ENCODE measurements around the gene RPE65.
"Not testable (repeated sequence)": the region's sequence is repeated elsewhere in the genome, so short reads cannot be mapped to it uniquely, and the experiment has no call there.

The RPE65 gene

DNA sequence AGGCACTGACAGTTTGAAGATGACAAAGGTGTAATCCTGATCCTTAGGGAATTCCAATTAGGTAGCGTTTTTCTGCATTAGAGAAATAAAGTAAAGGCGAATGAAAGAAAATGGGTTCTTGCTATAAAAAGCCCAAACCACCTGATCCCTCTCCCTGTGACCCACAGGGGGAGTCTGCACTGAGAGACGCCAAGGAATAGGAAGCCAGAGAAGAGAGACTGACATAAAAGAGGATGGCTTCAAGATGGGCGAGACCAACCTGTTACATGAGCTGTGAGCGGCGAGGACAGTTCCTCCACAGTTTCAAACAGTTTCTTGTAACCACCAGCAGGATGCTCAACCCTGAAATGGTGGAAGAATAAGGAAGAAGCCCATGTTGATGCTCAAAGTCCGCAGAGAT lies 1.4 kb downstream of the RPE65 start:
- DNase-seq = no peak

DNA sequence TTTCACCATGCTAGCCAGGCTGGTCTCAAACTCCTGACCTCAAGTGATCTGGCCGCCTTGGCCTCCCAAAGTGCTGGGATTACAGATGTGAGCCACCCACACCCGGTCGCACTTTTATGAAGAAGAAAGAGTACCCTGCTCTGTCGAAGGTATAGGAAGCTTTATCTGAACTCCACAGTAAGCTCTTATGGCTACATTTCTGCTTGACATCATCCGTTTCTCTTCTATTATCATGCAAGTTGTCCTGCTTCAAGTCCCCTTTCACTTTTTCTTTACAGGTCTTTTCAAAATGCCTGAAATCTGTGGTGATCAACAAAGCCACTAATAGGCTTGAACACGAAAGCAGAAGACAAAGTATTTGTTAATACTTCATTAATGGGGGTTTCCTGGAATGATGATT lies 4.0 kb downstream of the RPE65 start:
- no peak for DNase-seq

DNA sequence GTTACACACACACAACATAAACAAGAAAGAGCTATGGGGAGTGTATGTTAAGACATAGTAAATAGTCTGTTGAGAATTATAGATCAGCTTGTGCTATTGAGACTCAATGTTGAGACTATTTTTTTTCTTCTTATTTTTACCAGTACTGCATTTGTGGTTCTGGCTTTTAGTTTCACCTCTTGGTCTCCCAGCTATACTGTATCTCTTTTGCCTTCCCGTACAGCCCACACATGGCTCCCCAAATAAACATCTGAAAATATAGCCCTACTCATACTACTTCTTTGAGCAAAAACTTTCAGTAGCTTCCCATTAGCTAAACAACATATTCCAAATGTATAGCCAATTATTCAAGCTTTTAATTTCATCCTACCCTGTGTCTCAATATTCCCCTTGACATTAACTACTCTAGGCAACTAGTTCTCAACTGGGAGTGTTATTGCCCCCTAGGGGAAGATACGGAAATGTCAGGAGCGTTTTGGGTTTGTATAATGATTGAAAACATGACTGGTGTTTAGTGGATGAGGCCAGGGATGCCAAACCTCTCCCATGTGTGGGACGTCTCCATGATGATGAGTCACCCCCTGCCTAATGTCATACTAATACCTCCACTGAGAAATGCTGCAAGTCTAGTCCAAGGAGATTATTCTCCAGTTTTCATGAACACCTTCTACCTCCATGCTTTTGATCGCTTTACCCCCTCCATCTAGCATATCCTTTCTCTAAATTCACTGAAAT lies 6.8 kb downstream of the RPE65 start:
- peak; percentile 16 for DNase-seq

DNA sequence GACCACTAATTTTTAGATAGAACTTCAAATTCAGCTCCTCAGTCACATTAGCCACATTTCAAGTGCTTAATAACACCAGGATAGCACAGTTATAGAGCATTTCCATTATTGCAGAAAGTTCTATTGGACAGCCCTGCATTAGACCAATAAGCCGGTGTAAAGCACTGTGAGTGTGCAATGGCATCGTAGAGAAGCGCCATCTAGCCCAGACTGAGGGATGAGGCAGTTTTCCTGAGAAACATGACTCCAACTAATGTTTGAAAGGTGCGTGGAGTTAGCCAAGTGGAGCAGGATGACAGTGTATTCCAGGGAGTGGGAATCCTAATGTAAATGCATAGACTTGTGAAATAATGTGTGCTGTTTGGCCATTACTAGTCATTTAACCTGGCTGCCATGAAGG lies 7.7 kb downstream of the RPE65 start:
- no peak for DNase-seq

DNA sequence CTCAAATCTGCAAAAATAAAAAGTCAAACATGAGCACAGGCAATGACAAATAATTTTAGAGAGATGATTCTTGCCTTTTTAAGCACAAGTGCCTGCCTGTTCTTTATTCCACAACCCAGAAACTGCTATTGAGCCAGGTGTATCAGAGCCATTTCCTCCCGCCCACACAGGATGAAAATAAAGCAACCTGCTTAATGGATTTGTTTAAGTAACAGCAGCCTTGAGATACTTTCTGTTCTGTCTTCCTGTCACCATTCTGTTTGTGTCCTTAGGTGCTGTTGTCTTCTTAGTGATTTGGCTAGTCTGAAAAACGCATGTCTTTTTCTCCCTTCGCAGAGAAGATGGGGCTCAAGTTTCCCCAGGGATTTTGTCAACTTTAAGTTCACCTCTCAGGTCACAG lies 11.4 kb downstream of the RPE65 start:
- no peak for DNase-seq

DNA sequence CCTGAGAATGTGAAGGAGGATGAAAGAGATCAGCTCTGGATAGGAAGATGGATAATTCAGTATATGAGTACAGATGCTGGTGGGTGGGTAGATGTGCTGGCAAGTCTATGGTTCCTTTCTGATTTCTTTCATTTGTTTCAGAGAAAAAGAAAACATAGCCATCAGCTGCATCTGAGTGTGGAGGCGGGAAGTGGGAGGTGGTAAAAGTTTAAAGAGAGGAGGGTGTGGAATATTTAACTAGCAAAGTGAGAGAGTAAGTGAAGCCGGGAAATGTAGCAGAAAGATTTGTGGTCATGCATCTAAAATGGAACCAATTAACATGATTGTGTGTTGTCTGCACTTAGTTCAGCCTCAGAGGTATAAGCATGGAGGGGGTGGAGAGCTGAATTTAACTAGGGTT lies 16.4 kb downstream of the RPE65 start:
- no peak for DNase-seq

DNA sequence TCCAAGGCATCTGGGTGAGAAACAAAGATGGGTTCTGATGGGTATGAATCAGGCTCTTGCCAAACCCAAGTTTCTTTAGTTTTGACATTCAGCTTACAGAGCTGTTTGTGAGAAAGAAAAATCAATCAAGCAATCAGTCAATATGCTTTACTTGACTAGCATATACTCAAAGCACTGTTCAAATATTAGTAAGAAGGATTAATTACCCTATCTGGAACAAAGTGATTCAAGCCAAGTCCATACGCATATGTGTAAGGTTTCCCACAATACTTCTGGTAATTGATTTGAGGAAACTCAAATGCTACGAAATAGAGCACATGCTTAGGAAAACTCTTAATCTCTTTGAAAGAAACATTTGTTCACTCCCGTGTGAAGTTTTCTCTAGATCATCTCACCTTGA lies 18.7 kb downstream of the RPE65 start:
- no peak for DNase-seq

DNA sequence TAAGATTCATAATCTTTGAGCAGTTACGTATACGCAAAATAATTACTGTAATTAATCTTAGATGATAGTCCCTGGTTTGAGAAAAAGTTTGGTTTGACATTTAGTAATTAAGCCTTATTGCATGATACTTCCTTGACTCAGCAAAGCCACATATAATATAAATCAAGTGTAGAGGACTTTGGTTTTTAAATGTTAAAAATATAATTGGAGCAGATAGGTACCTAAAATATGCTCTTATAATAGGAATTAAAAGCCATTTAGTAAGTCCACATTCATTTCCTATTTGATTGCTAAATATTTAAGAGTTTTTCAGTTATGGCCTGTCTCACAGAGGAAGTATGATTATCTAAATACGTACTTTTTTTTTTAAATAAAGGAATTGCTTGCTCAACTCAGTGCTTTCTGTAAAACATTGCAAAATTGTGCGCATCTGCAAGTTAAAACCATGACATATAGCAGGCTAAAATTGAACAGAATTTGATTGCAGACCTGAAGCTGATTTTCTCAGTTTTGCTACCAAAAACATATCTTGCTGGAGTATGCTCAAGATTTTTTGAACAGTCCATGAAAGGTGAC lies 20.4 kb downstream of the RPE65 start:
- DNase-seq = no peak

DNA sequence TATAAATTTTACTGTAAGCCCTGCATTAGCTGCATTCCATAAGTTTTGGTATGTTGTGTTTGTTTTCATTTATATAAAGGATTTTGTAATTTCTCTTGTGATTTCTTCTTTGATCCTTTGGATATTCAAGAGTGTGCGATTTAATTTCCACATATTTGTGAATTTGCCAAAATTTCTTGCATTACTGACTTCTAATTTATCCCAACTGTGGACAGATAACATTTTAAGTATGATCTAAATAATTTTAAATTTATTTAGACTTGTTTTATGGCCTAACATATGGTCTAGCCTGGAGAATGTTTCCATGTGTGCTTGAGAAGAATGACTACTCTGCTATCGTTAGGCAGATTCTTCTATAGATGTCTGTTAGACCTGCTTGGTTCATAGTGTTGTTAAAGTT lies 23.2 kb downstream of the RPE65 start:
- DNase-seq = no peak

DNA sequence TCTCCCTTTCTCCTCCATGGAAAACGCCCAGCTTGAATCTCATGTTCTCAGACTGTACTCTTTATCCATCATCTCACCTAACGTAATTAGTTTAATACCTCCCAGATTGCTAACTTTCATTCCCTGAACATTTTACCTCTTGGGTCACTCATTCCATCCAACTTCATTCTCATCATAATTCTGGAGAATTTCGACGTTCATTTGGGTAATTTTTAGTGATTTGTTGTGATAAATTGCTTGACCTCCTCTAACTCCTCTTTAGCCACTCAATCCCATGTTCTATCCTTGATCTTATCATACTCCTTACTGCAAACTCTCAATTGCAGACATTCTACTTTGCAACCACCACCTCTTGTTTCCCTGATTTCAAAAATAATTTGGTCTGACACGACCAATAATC lies 28.4 kb downstream of the RPE65 start:
- DNase-seq = no peak

DNA sequence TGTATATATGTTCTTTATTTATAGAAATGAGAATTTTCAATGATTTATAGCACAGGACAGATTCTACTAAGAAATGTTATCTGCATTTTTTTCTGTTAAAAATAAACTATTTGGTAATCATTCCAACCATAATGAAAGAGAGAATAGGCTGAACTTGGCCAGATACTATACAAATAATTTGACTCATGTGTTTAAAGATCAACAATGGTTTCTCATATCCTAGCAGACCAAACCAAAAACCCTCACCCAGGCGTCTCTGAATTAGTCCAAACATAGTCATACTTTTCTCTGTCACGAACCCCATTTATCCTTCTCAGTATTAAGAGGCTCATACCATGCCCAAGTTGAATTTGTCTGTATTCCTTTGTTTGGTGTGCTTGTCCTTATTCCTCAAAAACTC lies 40.3 kb downstream of the RPE65 start:
- no peak for DNase-seq

DNA sequence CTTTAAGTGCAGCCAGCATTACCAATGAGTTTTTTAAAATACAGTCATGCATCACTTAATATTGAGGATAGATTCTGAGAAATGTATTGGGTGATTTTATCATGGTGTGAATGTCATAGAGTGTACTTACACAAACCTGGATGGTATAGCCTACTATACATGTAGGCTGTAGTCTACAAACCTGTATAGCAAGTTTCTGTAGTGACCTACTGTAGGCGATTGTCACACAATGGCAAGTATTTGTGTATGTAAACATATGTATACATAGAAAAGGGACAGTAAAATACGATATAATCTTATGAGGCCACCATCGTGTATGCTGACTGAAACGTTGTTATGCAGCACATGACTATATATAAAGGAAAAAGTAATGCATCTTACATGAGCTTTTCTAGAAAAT lies 48.2 kb downstream of the RPE65 start:
- DNase-seq = no peak

DNA sequence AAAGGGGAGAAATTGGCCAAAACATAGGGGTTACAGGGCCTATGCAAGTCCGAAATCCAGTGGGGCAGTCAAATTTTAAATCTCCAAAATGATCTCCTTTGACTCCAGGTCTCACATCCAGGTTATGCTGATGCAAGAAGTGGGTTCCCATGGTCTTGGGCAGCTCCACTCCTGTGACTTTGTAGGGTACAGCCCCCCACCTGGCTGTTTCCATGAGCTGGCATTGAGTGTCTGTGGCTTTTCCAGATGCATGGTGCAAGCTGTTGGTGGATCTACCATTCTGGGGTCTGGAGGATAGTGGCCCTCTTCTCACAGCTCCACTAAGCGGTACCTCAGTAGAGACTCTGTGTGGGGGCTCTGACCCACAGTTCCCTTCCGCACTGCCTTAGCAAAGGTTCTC lies 54.2 kb downstream of the RPE65 start:
- not testable (repeated sequence) for DNase-seq

DNA sequence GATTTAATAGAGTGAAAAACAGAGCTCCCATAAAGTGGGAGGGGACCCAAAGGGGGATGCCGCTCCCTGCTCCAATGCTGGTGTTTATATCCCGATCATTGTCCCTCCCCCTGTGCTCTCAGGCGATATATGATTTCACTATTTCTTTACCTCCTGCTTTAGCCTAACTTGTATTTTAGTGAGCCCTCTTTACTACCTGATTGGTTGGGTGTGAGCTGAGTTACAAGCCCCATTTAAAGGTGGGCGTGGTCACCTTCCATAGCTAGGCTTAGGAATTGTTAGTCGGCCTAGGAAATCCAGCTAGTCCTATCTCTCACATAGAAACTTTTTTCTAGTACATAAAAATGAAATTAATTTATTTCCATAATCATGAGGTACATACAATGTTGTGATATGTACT lies 57.3 kb downstream of the RPE65 start:
- DNase-seq = not testable (repeated sequence)

DNA sequence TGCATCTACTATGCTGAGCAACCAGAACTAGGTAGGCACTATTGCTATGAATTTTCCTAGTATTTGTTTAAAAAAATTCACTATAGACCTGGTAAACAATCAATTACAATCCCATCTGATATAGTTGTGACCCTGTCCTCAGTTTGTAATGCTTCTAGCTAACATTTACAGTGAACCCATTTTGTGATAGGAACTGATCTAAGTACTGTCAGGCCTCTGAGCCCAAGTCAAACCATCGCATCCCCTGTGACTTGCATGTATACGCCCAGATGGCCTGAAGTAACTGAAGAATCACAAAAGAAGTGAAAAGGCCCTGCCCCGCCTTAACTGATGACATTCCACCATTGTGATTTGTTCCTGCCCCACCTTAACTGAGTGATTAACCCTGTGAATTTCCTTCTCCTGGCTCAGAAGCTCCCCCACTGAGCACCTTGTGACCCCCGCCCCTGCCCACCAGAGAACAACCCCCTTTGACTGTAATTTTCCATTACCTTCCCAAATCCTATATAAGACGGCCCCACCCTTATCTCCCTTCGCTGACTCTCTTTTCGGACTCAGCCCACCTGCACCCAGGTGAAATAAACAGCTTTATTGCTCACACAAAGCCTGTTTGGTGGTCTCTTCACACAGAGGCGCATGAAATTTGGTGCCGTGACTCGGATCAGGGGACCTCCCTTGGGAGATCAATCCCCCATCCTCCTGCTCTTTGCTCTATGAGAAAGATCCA lies 63.8 kb downstream of the RPE65 start:
- DNase-seq = not testable (repeated sequence)

DNA sequence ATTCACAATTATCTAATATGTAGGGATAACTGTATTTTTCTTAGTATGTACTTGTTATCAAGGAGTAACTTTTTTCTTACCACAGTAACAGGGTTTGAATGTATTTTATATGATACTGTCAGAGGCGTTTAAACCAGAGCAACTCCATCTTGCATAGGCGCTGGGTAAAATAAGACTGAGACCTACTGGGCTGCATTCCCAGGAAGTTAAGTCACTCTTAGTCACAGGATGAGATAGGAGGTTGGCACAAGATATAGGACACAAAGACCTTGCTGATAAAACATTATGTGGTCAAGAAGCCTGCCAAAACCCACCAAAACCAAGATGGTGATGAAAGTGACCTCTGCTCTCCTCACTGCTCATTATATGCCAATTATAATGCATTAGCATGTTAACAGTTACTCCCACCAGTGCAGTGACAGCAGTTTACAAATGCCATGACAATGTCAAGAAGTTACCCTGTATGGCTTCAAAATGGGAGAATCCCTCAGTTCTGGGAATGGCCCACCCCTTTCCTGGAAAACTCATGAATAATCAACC lies 64.8 kb downstream of the RPE65 start:
- no peak for DNase-seq

DNA sequence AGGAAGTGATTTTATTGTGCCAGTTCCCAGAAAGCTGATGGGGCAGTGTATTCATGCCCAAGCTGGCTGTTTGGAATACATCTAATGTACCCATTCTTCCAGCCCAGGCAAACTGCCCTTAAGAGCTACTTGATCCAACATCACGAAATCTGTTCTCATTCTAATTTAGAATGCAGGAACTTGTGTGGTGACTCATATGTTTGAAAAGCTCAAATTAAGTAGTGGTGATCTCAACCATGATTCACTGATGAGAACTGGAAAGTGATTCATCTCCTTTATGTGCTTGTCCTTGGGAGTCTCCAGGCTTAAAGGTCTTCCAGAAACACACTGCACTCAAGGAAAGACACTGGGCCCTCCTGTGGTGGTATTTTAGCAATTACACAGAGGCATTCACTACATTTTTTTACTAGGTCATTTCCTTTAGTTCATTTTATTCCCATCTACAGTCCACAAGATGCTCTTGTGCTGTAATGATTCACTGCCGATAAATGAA lies 65.4 kb downstream of the RPE65 start:
- no peak for DNase-seq

DNA sequence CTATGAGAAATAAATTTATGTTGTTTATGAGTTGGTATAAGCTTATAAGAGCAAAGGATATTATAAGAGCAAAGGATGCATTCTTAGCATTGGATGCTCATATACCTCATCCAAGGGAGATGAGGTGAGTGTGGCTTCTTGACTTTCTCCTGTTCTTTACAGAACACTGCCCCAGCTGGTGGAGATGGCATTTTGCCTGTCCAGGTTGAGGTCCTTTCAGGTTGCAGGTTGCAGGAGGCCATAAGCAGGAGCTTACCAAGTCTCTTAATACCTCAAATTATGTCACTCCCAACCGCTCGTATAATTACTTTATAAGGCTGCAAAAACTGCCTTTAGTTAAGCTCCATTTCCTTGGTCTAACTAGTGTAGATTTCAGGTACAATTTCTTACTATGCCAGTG lies 66.7 kb downstream of the RPE65 start:
- no peak for DNase-seq

DNA sequence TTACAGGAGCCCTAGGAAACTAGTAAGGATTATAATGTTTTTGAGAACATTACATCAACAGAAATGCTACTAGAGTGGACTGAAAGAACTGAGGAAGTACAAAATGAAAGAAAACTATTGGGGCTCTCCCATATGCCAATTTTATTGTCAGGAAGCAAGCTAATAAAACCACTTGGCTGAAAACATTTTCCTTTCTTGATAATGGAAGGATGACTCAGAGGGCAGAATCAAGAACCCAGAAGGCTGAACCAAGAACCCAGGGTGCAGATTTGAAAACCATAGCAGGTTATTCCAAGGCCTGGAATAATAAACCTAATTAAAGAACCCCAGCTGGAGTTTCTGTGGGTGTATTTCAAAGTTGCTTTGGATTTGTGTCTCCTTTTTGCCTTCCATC lies 70.7 kb downstream of the RPE65 start:
- DNase-seq = no peak

Data from CD4-positive, alpha-beta T cell treated with Interleukin-10 for 1 hour (primary cell).